Omental fat pad (tissue), 4 donors: Measurements from ENCODE around the gene DKK3. TPM values are rescaled to one million over a fixed set of nuclear protein-coding genes. Genes with fewer than 3 reads are reported as not detected.

Source experiments
- ATAC-seq: fragments of 150-250 bp; one replicate; pipeline ENCODE4 v1.9.1; 2016; ENCODE audit warnings: mild to moderate bottlenecking, moderate library complexity; ENCODE audit not compliant: low FRiP score
- DNase-seq: peaks from one replicate; pipeline ENCODE4 v3.0.0-alpha.2; 2019; ENCODE audit warnings: low spot score
- total RNA-seq, 4 donors: library from RNA; depleted of rRNA; stranded (reverse); fragments of >200 nt; gene quantifications; one replicate each; pipeline ENCODE4 v1.1.0, GENCODE V29; 2016
- TF ChIP-seq, protein P1 (sequence below), 3 donors: fragments of 450-650 bp; IDR thresholded peaks; one replicate each; pipeline ENCODE4 v1.5.1; 2016 to 2017; ENCODE audit warnings: antibody characterized with exemption in 3 of 3, mild to moderate bottlenecking in 3 of 3, moderate library complexity in 2 of 3

DKK3 gene
- total RNA-seq, 4 donors from 2014 or later = 16.5 to 33.6 (median 21.7) TPM

DNA sequence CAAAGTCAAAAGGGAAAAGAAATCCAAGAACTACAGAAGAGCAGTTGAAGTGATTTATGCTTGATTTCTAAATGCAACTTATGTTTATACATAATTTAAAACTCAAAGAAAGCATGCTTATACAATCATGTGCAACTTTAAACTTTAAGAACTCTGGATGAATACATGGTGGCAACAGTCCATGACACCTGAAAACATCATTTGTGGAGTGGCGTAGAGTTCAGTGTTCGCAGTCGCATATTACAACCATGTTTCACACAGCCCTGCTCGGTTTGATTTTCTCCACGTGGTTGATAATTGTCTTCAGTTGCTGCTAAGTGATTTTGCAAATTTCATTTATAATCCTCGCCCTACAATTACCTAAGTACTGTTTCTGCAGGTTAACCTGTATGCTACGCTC lies 45.4 kb downstream of the DKK3 start:
- no peak for ATAC-seq
- TF ChIP-seq, protein P1, sequence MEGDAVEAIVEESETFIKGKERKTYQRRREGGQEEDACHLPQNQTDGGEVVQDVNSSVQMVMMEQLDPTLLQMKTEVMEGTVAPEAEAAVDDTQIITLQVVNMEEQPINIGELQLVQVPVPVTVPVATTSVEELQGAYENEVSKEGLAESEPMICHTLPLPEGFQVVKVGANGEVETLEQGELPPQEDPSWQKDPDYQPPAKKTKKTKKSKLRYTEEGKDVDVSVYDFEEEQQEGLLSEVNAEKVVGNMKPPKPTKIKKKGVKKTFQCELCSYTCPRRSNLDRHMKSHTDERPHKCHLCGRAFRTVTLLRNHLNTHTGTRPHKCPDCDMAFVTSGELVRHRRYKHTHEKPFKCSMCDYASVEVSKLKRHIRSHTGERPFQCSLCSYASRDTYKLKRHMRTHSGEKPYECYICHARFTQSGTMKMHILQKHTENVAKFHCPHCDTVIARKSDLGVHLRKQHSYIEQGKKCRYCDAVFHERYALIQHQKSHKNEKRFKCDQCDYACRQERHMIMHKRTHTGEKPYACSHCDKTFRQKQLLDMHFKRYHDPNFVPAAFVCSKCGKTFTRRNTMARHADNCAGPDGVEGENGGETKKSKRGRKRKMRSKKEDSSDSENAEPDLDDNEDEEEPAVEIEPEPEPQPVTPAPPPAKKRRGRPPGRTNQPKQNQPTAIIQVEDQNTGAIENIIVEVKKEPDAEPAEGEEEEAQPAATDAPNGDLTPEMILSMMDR (IDR thresholded peaks at IDR 0.05) = no peak
- no peak for DNase-seq

DNA sequence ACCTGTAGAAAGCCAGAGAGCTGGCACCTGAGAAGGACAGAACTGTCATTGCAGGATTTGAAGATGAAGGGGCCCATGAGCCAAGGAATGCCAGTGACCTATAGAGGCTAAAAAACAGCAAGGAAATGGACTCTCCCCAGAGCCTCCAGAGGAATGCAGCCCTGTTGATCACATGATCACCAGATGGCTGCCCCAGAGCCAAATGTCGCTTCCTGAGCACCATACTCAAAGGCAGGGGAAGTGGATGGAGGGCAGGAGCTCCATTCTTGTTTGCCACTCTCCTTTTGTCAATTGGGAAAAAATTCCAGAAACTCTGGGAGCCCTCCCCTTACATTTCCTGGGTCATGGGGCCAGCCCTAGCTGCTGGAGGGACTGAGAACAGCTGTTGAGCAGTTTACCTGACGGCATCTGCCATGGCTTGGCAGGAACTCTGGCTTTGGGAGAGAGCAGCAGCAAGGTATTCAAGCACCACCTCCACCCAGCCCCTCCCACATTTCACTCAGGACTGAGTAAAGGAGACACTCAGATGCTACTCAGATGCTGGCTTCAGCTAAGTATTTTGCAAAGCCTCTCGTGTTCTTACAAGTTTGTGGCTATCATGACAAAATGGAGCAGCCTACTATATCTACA lies 46.9 kb downstream of the DKK3 start:
- ATAC-seq = no peak

DNA sequence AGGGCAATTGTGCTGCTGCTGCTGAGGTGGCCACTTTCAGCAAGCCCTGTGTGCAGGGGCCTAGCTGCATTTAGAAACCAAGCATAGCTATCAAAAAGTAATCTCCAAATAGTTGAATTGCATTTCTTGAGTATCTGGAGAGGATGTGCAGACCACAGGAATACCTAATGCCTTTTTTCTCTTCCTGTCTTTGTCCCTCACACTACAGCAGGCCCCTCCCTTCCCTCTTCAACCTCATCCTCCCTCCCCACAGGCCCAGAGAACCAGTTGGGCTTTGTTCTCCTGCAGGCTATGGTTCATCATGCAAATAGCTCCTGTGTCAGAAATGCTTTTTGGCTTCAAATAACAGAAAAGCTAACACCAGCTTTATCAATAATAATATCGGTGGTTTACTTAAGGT lies 47.7 kb downstream of the DKK3 start:
- TF ChIP-seq, protein P1 (IDR thresholded peaks at IDR 0.05) = no peak
- DNase-seq (no peak), ATAC-seq (no peak)

More for the DNA sequence above, 46.9 kb downstream of the DKK3 start:
- TF ChIP-seq, protein P1 (IDR thresholded peaks at IDR 0.05) = no peak
- no peak for DNase-seq

DNA sequence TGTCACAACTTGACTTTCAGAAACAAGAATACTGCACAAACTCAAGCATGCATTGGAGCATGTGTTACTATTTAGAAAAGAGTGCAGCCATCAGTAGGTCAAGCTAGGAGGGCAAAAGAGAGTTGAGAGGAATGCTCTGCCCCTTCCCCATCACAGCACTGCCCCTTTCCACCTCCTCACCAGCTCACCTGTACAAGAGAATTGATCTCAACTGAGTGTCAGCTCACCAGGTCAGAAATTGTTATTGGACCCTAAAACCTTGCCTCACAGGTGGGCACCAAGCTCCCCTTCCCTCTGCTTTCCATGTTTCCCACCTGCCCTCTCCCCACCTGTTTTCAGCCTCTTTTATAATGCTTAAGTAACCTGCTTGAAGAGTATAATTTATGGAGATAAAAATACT lies 48.8 kb downstream of the DKK3 start:
- DNase-seq = no peak
- TF ChIP-seq, protein P1 (IDR thresholded peaks at IDR 0.05) = no peak
- ATAC-seq = no peak

DNA sequence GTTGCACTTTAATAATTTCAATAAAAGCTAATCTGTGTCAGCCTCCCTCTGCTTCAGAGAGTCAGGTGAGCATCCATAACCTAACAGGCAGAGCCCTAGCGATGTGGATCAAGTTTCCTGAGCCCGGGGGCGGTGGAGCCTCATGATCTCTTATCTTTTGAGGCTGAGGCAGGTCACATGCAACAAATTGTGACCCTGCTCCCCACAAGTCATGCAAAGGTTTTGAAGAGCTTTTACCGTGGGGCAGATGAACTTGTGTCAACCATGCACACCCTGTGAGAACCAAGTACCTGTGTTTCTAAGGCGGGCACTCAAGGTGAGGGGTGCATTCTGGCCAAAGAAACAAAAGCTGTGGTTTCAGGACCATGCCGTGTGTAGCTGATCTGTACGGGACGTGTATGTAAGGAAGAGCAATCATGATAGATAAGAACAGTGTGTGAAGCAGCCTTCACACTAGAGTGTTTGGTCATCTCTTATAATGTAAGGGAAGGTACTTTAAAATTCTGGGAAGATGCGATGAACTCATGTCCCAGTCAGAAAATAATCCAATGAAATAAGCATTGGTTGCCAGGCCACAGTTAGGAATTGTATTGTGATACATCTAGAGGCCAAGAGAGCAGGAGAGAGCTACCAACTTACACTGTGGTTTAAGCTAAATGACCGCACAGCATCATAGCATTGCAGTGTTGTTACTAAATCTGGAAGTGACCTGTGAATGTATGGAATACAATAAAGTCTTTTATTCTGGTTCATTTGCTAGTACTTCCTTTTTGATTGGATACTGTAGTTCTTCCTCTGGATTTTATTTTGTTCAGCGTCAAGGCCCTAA lies 49.8 kb downstream of the DKK3 start:
- DNase-seq = no peak
- TF ChIP-seq, protein P1 (IDR thresholded peaks at IDR 0.05) = no peak

DNA sequence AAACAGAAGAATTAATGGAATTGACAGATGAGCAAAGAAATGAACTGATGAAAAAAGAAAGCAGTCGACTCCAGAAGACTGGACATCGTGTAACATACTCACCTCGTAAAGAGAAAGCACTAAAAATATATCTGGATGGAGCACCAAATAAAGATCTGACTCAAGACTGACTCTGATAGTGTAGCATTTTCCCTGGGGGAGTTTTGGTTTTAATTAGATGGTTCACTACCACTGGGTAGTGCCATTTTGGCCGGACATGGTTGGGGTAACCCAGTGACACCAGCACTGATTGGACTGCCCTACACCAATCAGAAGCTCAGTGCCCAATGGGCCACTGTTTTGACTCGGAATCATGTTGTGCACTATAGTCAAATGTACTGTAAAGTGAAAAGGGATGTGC lies 52.4 kb downstream of the DKK3 start:
- TF ChIP-seq, protein P1 (IDR thresholded peaks at IDR 0.05) = no peak
- ATAC-seq (no peak), DNase-seq (no peak)

More for the DNA sequence above, 49.8 kb downstream of the DKK3 start:
- ATAC-seq = no peak
